HFF-Myc (cell line): ENCODE measurements around the gene ATG4D.
"Not testable (repeated sequence)": the region's sequence is repeated elsewhere in the genome, so short reads cannot be mapped to it uniquely, and the experiment has no call there.

Source experiments
- DNase-seq: peaks from one replicate; pipeline ENCODE4 v3.0.0-alpha.2; 2011; ENCODE audit warnings: low read depth; ENCODE audit errors: extremely low read depth
- H3K4me3 ChIP-seq: replicated peaks from 2 replicates; pipeline ENCODE4 v1.5.1; 2011; ENCODE audit warnings: low read depth, mild to moderate bottlenecking, control low read depth, low read length
- TF ChIP-seq, protein P1 (sequence below): IDR thresholded peaks from 2 replicates; pipeline ENCODE4 v1.5.1; 2012; ENCODE audit warnings: mild to moderate bottlenecking, low read depth, low read length, control low read depth; ENCODE audit errors: missing control alignments

The ATG4D gene

DNA sequence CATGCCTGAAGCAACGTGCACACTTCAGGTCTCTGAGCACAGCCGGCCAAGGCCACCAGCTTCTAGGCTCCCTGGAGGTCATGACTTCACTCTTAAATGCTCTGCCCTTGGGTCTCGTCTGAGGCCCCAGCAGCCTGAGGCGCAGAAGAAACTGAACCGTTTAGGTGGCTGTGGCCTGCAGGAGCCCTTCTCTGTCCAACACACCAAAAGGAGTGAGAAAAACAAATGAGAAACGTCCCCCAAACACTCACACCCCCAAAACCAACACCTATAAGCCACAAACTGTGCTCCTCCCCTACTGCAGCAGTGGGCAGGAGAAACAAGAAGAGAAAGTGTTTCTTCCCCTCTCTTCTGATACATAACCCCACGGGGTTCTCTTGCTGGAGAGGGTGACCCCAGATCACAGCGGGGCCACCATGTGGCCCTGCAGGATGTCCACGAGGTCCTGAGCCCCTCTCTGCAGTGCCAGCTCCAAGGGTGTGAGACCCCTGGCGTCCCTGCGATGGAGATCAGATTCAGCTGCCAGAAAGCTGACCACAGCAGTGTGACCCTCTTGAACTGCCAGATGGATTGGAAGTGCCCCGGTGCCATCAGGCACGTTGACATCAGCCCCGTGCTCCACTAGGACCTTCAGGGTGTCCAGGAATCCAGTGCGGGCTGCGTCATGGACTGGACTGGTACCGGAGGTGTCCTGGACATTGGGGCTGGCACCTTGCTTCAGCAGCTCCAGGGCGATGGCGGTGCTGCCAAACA lies 23.1 kb downstream of the ATG4D start:
- no peak for DNase-seq
- H3K4me3 ChIP-seq, result peak overlapping the region; percentile 71
- TF ChIP-seq, protein P1, sequence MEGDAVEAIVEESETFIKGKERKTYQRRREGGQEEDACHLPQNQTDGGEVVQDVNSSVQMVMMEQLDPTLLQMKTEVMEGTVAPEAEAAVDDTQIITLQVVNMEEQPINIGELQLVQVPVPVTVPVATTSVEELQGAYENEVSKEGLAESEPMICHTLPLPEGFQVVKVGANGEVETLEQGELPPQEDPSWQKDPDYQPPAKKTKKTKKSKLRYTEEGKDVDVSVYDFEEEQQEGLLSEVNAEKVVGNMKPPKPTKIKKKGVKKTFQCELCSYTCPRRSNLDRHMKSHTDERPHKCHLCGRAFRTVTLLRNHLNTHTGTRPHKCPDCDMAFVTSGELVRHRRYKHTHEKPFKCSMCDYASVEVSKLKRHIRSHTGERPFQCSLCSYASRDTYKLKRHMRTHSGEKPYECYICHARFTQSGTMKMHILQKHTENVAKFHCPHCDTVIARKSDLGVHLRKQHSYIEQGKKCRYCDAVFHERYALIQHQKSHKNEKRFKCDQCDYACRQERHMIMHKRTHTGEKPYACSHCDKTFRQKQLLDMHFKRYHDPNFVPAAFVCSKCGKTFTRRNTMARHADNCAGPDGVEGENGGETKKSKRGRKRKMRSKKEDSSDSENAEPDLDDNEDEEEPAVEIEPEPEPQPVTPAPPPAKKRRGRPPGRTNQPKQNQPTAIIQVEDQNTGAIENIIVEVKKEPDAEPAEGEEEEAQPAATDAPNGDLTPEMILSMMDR, result no peak

DNA sequence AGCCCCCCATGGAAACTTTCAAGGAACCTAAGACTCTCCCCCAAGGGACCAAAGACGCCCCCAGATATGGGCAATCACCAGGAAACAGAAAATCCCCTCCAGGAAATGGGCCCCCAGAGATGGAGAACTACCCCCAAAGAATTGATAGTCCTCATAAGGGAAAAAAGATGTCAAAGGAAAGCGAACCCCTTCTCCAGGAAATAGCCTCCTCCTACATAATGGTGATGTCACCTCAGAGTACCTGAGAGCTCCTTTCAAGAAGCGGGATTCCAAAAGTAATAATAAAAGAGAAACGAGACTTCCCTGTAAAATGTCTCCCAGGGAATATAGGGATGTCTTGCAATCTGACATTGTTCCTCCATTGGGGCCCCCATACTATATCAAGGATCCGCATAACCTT lies 24.0 kb downstream of the ATG4D start:
- H3K4me3 ChIP-seq, result peak overlapping the region; percentile 51
- TF ChIP-seq, protein P1, result no peak
- no peak for DNase-seq

DNA sequence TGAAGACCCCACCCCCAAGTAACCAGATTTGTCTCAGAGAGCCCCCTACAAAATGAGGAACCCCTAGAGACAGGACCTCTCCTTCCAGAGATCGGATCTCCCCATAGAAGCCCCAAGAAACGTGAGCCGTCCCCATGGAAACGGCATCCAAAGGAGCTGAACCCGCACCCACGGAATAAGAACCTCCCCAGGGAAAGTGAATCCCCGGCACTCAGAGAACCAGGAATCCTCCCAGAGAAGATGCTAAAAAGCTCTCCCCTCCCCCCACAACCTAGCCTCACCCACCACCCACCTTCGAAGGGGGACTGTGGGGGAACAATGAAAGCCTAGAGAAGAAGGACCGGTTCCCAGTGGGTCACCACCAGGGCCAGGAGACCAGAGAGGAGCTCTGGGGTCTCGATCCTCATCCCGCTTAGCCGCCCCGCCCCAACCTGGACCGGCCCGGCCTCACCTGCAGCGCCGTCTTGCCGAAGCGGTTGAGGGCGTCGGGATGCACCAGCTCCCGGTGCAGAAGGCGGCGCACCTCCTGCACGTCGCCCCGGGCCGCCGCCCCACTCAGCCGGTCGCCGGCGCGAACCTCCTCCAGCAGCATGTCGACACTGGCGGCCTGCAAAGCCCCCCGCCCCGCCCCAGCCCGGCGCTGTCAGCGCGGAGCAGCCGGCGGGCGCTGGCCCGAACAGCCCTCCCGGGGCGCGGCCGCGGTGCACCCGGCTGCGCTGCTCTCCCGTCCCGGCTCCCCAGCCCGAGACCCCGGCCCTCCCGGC lies 24.5 kb downstream of the ATG4D start:
- DNase-seq, result no peak
- peak overlapping the region; percentile 51 for H3K4me3 ChIP-seq
- TF ChIP-seq, protein P1, result no peak

DNA sequence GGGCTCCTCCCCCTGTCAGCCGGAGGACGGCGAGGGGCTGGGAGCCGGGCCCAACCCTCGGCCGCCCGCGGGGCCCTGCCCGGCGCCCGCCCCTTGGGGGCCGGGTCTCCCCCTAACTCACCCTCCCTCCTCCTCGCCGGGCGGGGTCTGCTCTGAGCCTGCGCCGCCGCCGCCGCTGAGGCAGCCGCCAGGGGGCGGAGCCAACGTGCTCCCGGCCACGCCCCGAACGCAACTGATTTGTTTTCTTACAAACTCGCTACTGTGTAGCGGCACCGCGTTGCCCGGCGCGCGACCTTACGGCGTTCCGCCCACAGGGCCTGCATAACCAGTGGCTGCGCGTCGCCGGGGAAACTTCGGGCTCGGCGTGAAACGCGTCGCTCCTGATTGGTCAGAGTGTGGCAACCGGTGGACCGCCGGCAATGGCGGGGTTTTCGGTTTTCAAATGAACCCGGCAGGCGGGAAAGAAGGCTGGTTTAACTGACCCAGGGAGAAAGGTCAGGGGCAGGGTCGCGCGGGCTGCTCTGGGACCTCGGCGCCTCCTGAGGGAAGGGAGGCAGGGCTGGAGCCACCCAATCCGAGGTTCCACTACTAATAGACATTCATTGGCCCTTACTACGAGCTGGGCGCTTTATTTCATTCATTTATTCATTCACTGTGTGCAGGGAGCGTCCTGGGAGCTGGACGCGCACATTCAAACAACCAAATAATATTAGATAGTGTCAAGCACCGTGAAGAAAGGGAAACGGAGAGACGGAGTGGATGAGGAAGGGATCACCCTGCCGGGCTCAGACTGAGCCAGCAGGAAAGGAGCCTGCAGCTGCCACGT lies 25.3 kb downstream of the ATG4D start, which contains the start of gene CDKN2D:
Gene CDKN2D, minus strand, starts transcription at position 154 of the 826 bp plus-strand sequence. CDS start 326 bp downstream, outside the sequence.
- H3K4me3 ChIP-seq, result peak within 1 kb of the TSS; percentile 51
- TF ChIP-seq, protein P1, result no peak
- DNase-seq, result peak; percentile 96

DNA sequence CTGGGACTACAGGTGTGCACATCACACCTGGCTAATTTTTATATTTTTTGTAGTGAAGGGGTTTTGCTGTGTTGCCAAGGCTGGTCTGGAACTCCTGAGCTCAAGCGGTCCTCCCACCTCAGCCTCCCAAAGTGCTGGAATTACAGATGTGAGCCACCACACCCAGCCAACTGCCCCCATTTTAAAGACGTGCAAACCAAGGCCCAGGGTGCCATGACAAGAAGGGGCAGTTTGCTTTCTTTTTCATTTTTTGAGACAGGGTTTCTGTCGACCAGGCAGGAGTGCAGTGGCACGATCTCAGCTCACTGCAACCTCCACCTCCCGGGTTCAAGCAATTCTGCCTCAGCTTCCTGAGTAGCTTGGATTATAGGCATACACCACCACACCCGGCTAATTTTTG lies 30.1 kb downstream of the ATG4D start:
- DNase-seq, H3K4me3 ChIP-seq: not testable (repeated sequence)

DNA sequence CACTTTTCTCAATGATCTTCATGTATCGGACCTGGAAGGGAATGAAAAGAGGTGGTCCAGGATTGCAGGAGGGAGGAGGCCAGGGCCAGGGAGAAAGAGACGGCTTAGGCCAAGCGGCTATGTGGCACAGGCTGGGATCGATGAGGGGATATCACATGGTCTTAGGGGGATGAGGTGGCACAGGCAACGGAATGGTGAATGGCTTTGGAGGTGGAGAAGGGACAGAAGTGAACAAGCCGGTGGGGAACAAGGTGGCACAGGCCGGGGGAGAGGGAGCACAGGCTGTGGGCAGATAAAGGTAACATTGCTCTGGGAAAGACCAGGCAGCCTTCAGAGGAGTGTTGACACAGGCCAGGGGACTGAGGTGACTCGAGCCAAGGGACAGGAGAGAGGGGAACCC lies 30.8 kb downstream of the ATG4D start:
- no peak for DNase-seq
- no peak overlapping the region for H3K4me3 ChIP-seq
- TF ChIP-seq, protein P1, result no peak
